Liver (tissue), 9 donors: Measurements from ENCODE around the gene NEK2. TPM values are rescaled to one million over a fixed set of nuclear protein-coding genes. Genes with fewer than 3 reads are reported as not detected.

Experiments
- DNase-seq: peaks from one replicate; pipeline ENCODE4 v3.0.0-alpha.2; 2017; ENCODE audit warnings: low spot score
- H3K27ac ChIP-seq, 2 donors: one replicate each; pipeline ENCODE4 v1.7.0; 2013; ENCODE audit warnings: inconsistent platforms in 2 of 2, low read length in 2 of 2, control low read depth in 1 of 2, low read depth in 1 of 2, mild to moderate bottlenecking in 1 of 2
- H3K27me3 ChIP-seq, 4 donors: one replicate each; pipeline versions ENCODE4 v1.6.1 to v1.7.0; 2013; ENCODE audit warnings: low read length in 3 of 4, inconsistent platforms in 1 of 4, mild to moderate bottlenecking in 1 of 4, moderate library complexity in 1 of 4; ENCODE audit not compliant: control insufficient read depth in 4 of 4, insufficient read depth in 4 of 4
- H3K36me3 ChIP-seq, 4 donors: one replicate each; pipeline versions ENCODE4 v1.6.1 to v1.7.0; 2013; ENCODE audit warnings: low read length in 3 of 4, mild to moderate bottlenecking in 3 of 4, low read depth in 1 of 4, moderate library complexity in 1 of 4; ENCODE audit not compliant: control insufficient read depth in 4 of 4, insufficient read depth in 3 of 4
- H3K4me1 ChIP-seq, 4 donors: one replicate each; pipeline versions ENCODE4 v1.6.1 to v1.7.0; 2013; ENCODE audit warnings: low read length in 3 of 4, mild to moderate bottlenecking in 3 of 4, moderate library complexity in 1 of 4; ENCODE audit not compliant: control insufficient read depth in 4 of 4, insufficient read depth in 4 of 4
- H3K4me3 ChIP-seq, 3 donors: one replicate each; pipeline versions ENCODE4 v1.6.1 to v1.7.0; 2013; ENCODE audit warnings: low read length in 3 of 3, control low read depth in 1 of 3, low read depth in 1 of 3, mild to moderate bottlenecking in 1 of 3
- H3K9ac ChIP-seq, 2 donors: one replicate each; pipeline ENCODE4 v1.7.0; 2013; ENCODE audit warnings: low read length in 2 of 2, mild to moderate bottlenecking in 2 of 2, moderate library complexity in 2 of 2, control low read depth in 1 of 2, low read depth in 1 of 2
- H3K9me3 ChIP-seq, 4 donors: one replicate each; pipeline versions ENCODE4 v1.6.1 to v1.7.0; 2013; ENCODE audit warnings: low read length in 3 of 4; ENCODE audit not compliant: control insufficient read depth in 4 of 4
- CTCF ChIP-seq: fragments of 150-350 bp; IDR thresholded peaks from 2 replicates; pipeline ENCODE4 v1.5.1; 2017; ENCODE audit warnings: improper control_type of control experiment, low read depth, low read length; ENCODE audit not compliant: missing input control
- EGR1 ChIP-seq, 2 donors: IDR thresholded peaks; 2 replicates each; pipeline ENCODE4 v1.6.1; 2016 to 2018; ENCODE audit warnings: antibody characterized with exemption in 2 of 2, low read depth in 2 of 2
- FOXA1 ChIP-seq: IDR thresholded peaks from 2 replicates; pipeline ENCODE4 v1.6.1; 2016; ENCODE audit warnings: antibody characterized with exemption
- HNF4A ChIP-seq, 2 donors: conservative IDR thresholded peaks; 2 replicates each; pipeline ENCODE4 v1.6.1; 2016; ENCODE audit warnings: antibody characterized with exemption in 2 of 2, mild to moderate bottlenecking in 2 of 2
- HNF4G ChIP-seq: IDR thresholded peaks from 2 replicates; pipeline ENCODE4 v1.6.1; 2016; ENCODE audit warnings: antibody characterized with exemption
- MAX ChIP-seq: IDR thresholded peaks from 2 replicates; pipeline ENCODE4 v1.6.1; 2016; ENCODE audit warnings: antibody characterized with exemption
- RAD21 ChIP-seq, 2 donors: IDR thresholded peaks; 2 replicates each; pipeline ENCODE4 v1.6.1; 2016; ENCODE audit warnings: antibody characterized with exemption in 2 of 2, mild to moderate bottlenecking in 2 of 2
- RXRA ChIP-seq, 2 donors: IDR thresholded peaks; 2 replicates each; pipeline ENCODE4 v1.6.1; 2017 to 2018; ENCODE audit warnings: antibody characterized with exemption in 2 of 2, mild to moderate bottlenecking in 1 of 2
- TAF1 ChIP-seq: conservative IDR thresholded peaks from 2 replicates; pipeline ENCODE4 v1.6.1; 2016; ENCODE audit warnings: antibody characterized with exemption, mild to moderate bottlenecking
- WGBS: extraction: QIAGEN DNeasy Blood & Tissue Kit; methylation state at CpG from one replicate; pipeline ENCODE4 v1.1.7; 2013; 5-methylcytosine and 5-hydroxymethylcytosine counted together
- polyA plus RNA-seq, 2 donors: library from polyadenylated mRNA; stranded (reverse) in 1 of 2; unstranded in 1 of 2; fragments of 200-250 nt in 1 of 2; fragments of >200 nt in 1 of 2; fragmentation: Nextera tagmentation in 1 of 2; extraction: Ambion mirVana in 1 of 2; gene quantifications; one replicate each; pipeline versions ENCODE4 v1.2.1 to v1.2.3, GENCODE V29; 2013 to 2015
- total RNA-seq, 2 donors: library from RNA; depleted of rRNA; stranded (reverse); fragments of >200 nt; gene quantifications; one replicate each; pipeline ENCODE4 v1.2.3, GENCODE V29; 2014
- donor health status: healthy.
- donor health status: healthy.
- donor health status: healthy.
- donor health status: healthy.
- donor health status: healthy.

NEK2 gene
- total and polyA plus RNA-seq, 4 donors = 0.29 to 25.7 (median 1.3) TPM; not detected in 1

DNA sequence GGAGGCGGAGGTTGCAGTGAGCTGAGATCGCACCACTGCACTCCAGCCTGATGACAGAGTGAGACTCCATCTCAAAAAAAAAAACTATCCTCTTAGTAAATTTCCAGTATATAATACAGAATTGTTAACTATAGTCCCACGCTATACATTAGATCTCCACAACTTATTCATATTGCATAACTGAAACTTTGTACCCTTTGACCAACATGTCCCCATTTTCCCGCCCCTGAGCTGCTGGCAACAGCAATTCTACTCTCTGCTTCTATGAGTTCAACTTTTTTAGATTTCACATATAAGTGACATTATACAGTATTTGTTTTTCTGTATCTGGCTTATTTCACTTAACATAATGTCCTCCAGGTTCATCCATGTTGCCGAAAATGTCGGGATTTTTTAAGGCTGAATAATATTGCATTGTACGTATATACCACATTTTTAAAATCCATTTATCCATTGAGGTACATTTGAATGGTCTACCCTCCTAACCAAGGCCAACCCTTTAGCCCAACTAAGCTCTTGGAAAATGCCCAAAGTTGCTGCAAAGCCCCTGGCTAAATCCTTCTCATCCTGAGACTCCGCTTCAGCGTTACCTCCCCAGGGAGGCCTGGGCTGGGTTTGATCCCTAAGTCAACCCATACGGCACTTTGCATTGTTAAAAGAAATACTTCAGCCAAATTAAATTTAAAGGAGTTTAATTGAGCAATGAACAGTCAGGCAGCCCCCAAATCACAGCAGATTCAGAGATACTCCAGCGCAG lies 34.2 kb downstream of the NEK2 start:
- H3K9me3 ChIP-seq = no peaks in the 10 kb centered on the region
- no peaks in the 10 kb centered on the region for H3K27me3 ChIP-seq
- no peak overlapping the region for H3K9ac ChIP-seq
- H3K4me3 ChIP-seq = no peak overlapping the region
- DNase-seq = no peak
- 85% methylated on average over 11 of the region's 11 CpGs for WGBS
- TF ChIP-seq EGR1 (IDR thresholded peaks at IDR 0.05; ENCODE audit: low read depth in 2 of 2) = no peak
- peak in 1 of 2 donors; percentile 33 for TF ChIP-seq HNF4A (conservative IDR thresholded peaks at IDR 0.05)
- TF ChIP-seq TAF1 = no peak
- no peak overlapping the region for H3K27ac ChIP-seq
- H3K36me3 ChIP-seq = no peaks in the 10 kb centered on the region
- peaks cover 12 to 43% (median 26%) of the 10 kb centered on the region in 4 donors for H3K4me1 ChIP-seq

DNA sequence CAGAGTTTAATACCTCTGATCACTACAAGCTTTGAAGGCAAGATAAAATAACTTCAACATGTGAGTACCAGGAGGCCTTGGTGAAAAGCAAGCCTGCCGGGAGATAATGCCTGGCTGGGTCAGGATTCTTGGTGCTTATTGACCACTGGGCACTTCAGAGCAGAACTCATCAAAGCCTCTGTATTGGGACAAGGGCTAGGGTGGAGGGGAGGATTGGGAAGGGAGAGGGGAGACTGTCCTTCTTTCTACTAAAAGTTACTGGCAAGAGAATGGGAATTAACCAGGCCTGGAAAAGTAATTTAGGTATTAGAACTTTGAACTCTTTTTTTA lies 35.2 kb downstream of the NEK2 start:
- WGBS = 40% methylated on average over 1 of the region's 1 CpG
- Histone ChIP-seq H3K9me3 (no peaks in the 10 kb centered on the region), H3K27me3 (no peaks in the 10 kb centered on the region), H3K27ac (no peak overlapping the region), H3K9ac (no peak overlapping the region), H3K4me1 (peaks cover 14 to 42% (median 25%) of the 10 kb centered on the region in 4 donors), H3K36me3 (no peaks in the 10 kb centered on the region), H3K4me3 (no peak overlapping the region)
- DNase-seq = no peak
- no peak for TF ChIP-seq CTCF
- TF ChIP-seq MAX = no peak
- TF ChIP-seq RAD21 (IDR thresholded peaks at IDR 0.05) = no peak
- no peak for TF ChIP-seq HNF4G
- TF ChIP-seq HNF4A (conservative IDR thresholded peaks at IDR 0.05) = peak in 1 of 2 donors; percentile 52

GRCh38 chr1:211639475-211640300 lies 35.7 kb downstream of the NEK2 start:
- no peak overlapping the region for H3K4me3 ChIP-seq
- TF ChIP-seq RXRA (IDR thresholded peaks at IDR 0.05) (peak in 1 of 2 donors; percentile 40), MAX (no peak)
- DNase-seq = no peak
- H3K27me3 ChIP-seq = no peaks in the 10 kb centered on the region
- WGBS = 53% methylated on average over 13 of the region's 13 CpGs
- no peaks in the 10 kb centered on the region for H3K36me3 ChIP-seq
- H3K27ac ChIP-seq = no peak overlapping the region
- no peak overlapping the region for H3K9ac ChIP-seq
- H3K9me3 ChIP-seq = no peaks in the 10 kb centered on the region
- H3K4me1 ChIP-seq = peaks cover 10 to 36% (median 20%) of the 10 kb centered on the region in 4 donors

DNA sequence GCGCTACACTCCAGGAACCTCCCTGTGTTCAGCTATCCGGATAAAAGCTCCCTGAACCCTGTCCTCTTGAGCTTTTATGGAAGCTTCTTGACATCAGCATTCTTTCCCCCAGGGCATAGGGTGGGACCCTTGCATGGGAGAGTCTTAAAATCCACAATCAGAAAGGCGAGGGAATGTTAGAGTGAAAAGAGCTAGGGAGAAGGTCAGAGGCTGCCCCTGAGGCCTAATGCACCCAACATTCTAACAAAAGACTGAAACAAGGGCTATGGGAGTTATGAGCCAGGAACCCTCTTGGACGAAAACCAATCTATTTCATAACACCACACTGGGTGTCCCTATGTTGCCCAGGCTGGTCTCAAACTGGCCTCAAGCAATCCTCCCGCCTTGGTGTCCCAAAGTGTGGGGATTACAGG lies 36.7 kb downstream of the NEK2 start:
- H3K9me3 ChIP-seq = no peaks in the 10 kb centered on the region
- H3K4me1 ChIP-seq = peaks cover 6 to 35% (median 15%) of the 10 kb centered on the region in 4 donors
- no peak overlapping the region for H3K27ac ChIP-seq
- WGBS = 53% methylated on average over 5 of the region's 5 CpGs
- H3K9ac ChIP-seq = no peak overlapping the region
- DNase-seq = no peak
- TF ChIP-seq FOXA1 (no peak), RXRA (IDR thresholded peaks at IDR 0.05) (peak; percentile 15 to 31), HNF4A (conservative IDR thresholded peaks at IDR 0.05) (peak; percentile 17 to 32)
- H3K27me3 ChIP-seq = no peaks in the 10 kb centered on the region
- H3K36me3 ChIP-seq = no peaks in the 10 kb centered on the region
- H3K4me3 ChIP-seq = no peak overlapping the region
